PFSK-1 (cell line): ENCODE measurements around the gene GPBP1.

Experiments used
- POLR2AphosphoS5 ChIP-seq: IDR thresholded peaks from 2 replicates; pipeline ENCODE4 v1.6.1; 2012; ENCODE audit warnings: low read depth, mild to moderate bottlenecking, control low read depth, low read length, moderate library complexity
- SIN3A ChIP-seq: IDR thresholded peaks from 2 replicates; pipeline ENCODE4 v1.6.1; 2012; ENCODE audit warnings: mild to moderate bottlenecking, low read length, moderate library complexity, borderline replicate concordance; ENCODE audit not compliant: insufficient read depth
- TAF1 ChIP-seq: IDR thresholded peaks from 2 replicates; pipeline ENCODE4 v1.6.1; 2012; ENCODE audit warnings: low read length, control low read depth, borderline replicate concordance; ENCODE audit not compliant: insufficient read depth
- TF ChIP-seq, protein P1 (sequence below), 2 experiments: IDR thresholded peaks; 2 replicates each; pipeline versions ENCODE4 v1.6.1 to v1.8.0; 2011 to 2012; ENCODE audit warnings: low read depth in 2 of 2, low read length in 2 of 2, control low read depth in 1 of 2, inconsistent platforms in 1 of 2, mild to moderate bottlenecking in 1 of 2, moderate library complexity in 1 of 2; ENCODE audit not compliant: insufficient read depth in 1 of 2

DNA sequence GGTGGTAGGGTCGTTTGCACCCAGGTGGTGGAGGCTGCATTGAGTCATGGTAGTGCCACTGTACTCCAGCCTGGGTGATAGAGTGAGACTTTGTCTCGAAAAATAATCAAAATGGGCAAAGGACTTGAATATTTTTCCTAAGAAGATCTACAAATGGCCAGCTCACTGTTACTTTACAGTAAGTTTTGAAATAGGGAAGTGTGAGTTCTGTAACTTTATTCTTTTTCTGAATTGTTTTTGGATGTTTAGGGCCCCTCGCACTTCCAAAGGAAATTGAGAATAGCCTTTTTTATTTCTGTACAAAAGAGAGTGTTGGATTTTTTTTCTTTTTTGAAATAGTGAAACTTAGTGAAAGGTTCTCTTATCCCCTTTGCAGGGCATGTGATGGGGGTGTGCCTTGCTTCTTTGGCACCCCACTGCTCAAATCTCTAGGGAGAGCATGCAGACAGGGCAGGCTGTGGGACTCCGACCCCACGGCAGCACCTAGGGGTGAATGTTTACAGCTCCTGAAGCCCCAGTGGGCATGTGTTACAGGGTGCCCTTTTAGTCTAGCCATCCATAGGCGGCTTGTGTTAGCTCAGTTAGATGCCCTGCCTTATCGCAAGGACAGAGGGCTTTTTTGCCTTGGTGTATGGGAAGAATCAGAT lies 33.3 kb downstream of the GPBP1 start:
- TF ChIP-seq, protein P1, sequence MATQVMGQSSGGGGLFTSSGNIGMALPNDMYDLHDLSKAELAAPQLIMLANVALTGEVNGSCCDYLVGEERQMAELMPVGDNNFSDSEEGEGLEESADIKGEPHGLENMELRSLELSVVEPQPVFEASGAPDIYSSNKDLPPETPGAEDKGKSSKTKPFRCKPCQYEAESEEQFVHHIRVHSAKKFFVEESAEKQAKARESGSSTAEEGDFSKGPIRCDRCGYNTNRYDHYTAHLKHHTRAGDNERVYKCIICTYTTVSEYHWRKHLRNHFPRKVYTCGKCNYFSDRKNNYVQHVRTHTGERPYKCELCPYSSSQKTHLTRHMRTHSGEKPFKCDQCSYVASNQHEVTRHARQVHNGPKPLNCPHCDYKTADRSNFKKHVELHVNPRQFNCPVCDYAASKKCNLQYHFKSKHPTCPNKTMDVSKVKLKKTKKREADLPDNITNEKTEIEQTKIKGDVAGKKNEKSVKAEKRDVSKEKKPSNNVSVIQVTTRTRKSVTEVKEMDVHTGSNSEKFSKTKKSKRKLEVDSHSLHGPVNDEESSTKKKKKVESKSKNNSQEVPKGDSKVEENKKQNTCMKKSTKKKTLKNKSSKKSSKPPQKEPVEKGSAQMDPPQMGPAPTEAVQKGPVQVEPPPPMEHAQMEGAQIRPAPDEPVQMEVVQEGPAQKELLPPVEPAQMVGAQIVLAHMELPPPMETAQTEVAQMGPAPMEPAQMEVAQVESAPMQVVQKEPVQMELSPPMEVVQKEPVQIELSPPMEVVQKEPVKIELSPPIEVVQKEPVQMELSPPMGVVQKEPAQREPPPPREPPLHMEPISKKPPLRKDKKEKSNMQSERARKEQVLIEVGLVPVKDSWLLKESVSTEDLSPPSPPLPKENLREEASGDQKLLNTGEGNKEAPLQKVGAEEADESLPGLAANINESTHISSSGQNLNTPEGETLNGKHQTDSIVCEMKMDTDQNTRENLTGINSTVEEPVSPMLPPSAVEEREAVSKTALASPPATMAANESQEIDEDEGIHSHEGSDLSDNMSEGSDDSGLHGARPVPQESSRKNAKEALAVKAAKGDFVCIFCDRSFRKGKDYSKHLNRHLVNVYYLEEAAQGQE (IDR thresholded peaks at IDR 0.05; ENCODE audit: insufficient read depth in 1 of 2, low read depth in 2 of 2, low read length in 2 of 2) = no peak
- TF ChIP-seq POLR2AphosphoS5 (no peak), TAF1 (no peak), SIN3A (no peak)
